ENCODE results near the gene WDTC1. TPM values are rescaled to one million over a fixed set of nuclear protein-coding genes. Genes with fewer than 3 reads are reported as not detected.

WDTC1 gene
- total and polyA plus RNA-seq, 8 donors: 33.9 to 39.6 (median 37.2) TPM

GRCh38 chr1:27351541-27352107 is 117.2 kb downstream of the WDTC1 start:
- H3K9me3 ChIP-seq: no peaks in the 10 kb centered on the region
- DNase-seq (no peak), ATAC-seq (no peak)
- H3K27me3 ChIP-seq: peaks cover 0 to 12% of the 10 kb centered on the region in 2 donors
- no peak overlapping the region for H3K27ac ChIP-seq
- peaks cover 19 to 37% of the 10 kb centered on the region in 2 donors for H3K4me1 ChIP-seq
- H3K36me3 ChIP-seq: peaks cover 0 to 68% of the 10 kb centered on the region in 2 donors
- H3K4me3 ChIP-seq: no peak overlapping the region
- TF ChIP-seq, protein P1, sequence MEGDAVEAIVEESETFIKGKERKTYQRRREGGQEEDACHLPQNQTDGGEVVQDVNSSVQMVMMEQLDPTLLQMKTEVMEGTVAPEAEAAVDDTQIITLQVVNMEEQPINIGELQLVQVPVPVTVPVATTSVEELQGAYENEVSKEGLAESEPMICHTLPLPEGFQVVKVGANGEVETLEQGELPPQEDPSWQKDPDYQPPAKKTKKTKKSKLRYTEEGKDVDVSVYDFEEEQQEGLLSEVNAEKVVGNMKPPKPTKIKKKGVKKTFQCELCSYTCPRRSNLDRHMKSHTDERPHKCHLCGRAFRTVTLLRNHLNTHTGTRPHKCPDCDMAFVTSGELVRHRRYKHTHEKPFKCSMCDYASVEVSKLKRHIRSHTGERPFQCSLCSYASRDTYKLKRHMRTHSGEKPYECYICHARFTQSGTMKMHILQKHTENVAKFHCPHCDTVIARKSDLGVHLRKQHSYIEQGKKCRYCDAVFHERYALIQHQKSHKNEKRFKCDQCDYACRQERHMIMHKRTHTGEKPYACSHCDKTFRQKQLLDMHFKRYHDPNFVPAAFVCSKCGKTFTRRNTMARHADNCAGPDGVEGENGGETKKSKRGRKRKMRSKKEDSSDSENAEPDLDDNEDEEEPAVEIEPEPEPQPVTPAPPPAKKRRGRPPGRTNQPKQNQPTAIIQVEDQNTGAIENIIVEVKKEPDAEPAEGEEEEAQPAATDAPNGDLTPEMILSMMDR (IDR thresholded peaks at IDR 0.05): no peak
- intact Hi-C loops (cut with DNase I): no loop called here

DNA sequence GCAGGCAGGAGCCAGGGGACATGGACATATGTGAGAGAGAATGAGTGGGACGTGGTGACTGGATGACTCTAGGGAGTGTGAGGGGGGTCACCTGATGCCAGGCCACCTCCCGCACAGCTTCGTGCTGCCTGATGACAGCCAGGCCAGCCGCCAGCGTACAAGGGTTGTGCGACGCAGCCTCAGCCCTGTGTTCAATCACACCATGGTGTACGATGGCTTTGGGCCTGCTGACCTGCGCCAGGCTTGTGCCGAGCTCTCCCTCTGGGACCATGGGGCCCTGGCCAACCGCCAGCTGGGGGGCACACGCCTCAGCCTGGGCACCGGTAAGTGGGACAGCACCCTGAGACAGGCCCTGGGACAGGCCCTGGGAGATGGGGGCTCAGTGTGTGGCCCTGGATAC is 118.7 kb downstream of the WDTC1 start:
- TF ChIP-seq, protein P1 (IDR thresholded peaks at IDR 0.05): no peak
- peaks cover 0 to 12% of the 10 kb centered on the region in 2 donors for H3K27me3 ChIP-seq
- DNase-seq: peak in 1 of 4 donors; percentile 71
- H3K36me3 ChIP-seq: peaks cover 0 to 76% of the 10 kb centered on the region in 2 donors
- intact Hi-C loops (cut with DNase I): no loop called here
- peaks cover 19 to 43% of the 10 kb centered on the region in 2 donors for H3K4me1 ChIP-seq
- no peak overlapping the region for H3K4me3 ChIP-seq
- H3K27ac ChIP-seq: no peak overlapping the region
- ATAC-seq: no peak
- no peaks in the 10 kb centered on the region for H3K9me3 ChIP-seq

GRCh38 chr1:27353629-27354028 is 119.2 kb downstream of the WDTC1 start:
- intact Hi-C loops (cut with DNase I): no loop called here
- DNase-seq: no peak
- peaks cover 0 to 81% of the 10 kb centered on the region in 2 donors for H3K36me3 ChIP-seq

DNA sequence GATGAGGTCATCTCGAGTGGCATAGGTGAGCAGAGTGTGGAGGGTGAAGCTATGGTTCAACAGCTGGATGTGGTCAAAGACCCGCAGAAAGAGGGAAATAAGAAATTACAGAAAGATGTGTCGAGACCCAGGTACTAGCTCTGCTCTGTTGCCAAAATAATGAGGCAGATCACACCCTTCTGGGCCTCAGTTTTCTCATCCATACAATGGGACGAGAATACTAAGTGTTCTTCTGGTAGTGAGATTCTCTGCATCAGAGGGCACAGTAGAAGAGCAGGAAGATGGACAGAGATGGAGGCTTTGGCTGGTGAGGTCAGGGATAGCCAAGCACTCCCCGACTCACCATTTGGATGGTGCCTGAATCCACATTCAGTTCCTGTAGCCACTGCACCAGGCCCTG is 121.3 kb downstream of the WDTC1 start:
- H3K9me3 ChIP-seq: no peaks in the 10 kb centered on the region
- no peak overlapping the region for H3K4me3 ChIP-seq
- intact Hi-C loops (cut with DNase I): loop anchor here in 1 of 2 donors (5.0 kb wide), 1 partner anchor 37 kb away; the partner anchor contains the start of gene GPR3
- H3K27ac ChIP-seq: no peak overlapping the region
- DNase-seq (no peak), ATAC-seq (no peak)
- H3K27me3 ChIP-seq: no peaks in the 10 kb centered on the region
- TF ChIP-seq, protein P1 (IDR thresholded peaks at IDR 0.05): no peak
- H3K4me1 ChIP-seq: peaks cover 7 to 34% of the 10 kb centered on the region in 2 donors
- H3K36me3 ChIP-seq: peaks cover 0 to 91% of the 10 kb centered on the region in 2 donors

More at GRCh38 chr1:27353629-27354028, 119.2 kb downstream of the WDTC1 start:
- Histone ChIP-seq H3K4me1 (peaks cover 19 to 43% of the 10 kb centered on the region in 2 donors), H3K27ac (no peak overlapping the region), H3K4me3 (no peak overlapping the region), H3K9me3 (no peaks in the 10 kb centered on the region), H3K27me3 (peaks cover 0 to 11% of the 10 kb centered on the region in 2 donors)
- ATAC-seq: no peak
- TF ChIP-seq, protein P1 (IDR thresholded peaks at IDR 0.05): no peak

GRCh38 chr1:27356277-27356618 is 121.8 kb downstream of the WDTC1 start:
- H3K4me3 ChIP-seq: no peak overlapping the region
- ATAC-seq (no peak), DNase-seq (no peak)
- no peak overlapping the region for H3K27ac ChIP-seq
- peaks cover under 1 to 33% of the 10 kb centered on the region in 2 donors for H3K4me1 ChIP-seq
- intact Hi-C loops (cut with DNase I): loop anchor here in 1 of 2 donors (5.0 kb wide), 1 partner anchor 36 kb away; the partner anchor contains the start of gene GPR3
- no peaks in the 10 kb centered on the region for H3K27me3 ChIP-seq
- H3K36me3 ChIP-seq: peaks cover 0 to 91% of the 10 kb centered on the region in 2 donors
- H3K9me3 ChIP-seq: no peaks in the 10 kb centered on the region
- TF ChIP-seq, protein P1 (IDR thresholded peaks at IDR 0.05): no peak
